Prostate gland (tissue), 2 donors: ENCODE results near the gene GRAMD2A.

ENCODE experiments used
- CTCF ChIP-seq, 4 experiments: fragments of 200-600 bp in 2 of 4; fragments of 450-650 bp in 2 of 4; sonication (generic) in 2 of 4; IDR thresholded peaks; 1 replicate in 3 of 4; 2 replicates in 1 of 4; pipeline ENCODE4 v1.5.1; 2016 to 2019; ENCODE audit warnings: antibody characterized with exemption in 4 of 4, mild to moderate bottlenecking in 2 of 4, moderate library complexity in 2 of 4
- POLR2A ChIP-seq: fragments of 450-650 bp; IDR thresholded peaks from one replicate; pipeline ENCODE4 v1.6.1; 2016; ENCODE audit warnings: antibody characterized with exemption, mild to moderate bottlenecking

DNA sequence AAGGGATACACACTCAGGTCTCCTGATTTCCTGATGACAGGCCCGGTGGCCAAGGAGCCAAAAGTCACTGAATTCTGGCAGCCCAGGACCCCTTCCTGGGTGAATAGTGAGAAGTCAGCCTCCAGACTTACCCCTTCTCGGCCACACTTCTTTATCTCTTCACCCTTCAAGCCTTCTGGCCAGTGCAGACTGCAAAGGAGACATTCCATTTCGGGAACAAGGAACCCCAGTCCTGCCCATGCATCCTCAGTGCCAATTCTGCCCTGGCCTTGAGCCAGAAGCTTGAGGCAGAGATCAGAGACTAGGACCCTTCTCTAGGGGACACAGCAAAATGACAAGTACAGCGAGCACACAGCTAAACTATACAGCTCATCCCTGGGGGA lies 28.8 kb downstream of the GRAMD2A start:
- TF ChIP-seq CTCF (IDR thresholded peaks at IDR 0.05) = no peak
- TF ChIP-seq POLR2A = no peak
